Muscle of leg (tissue), 11 donors: Measurements from ENCODE around the gene EBF3. TPM values are rescaled to one million over a fixed set of nuclear protein-coding genes. Genes with fewer than 3 reads are reported as not detected.

Source experiments
- DNase-seq: peaks from one replicate; pipeline ENCODE4 v3.0.0; 2013
- H3K27ac ChIP-seq: one replicate; pipeline ENCODE4 v1.5.1; 2013; ENCODE audit warnings: mild to moderate bottlenecking, low read length, control low read depth
- H3K27me3 ChIP-seq: one replicate; pipeline ENCODE4 v1.6.1; 2013; ENCODE audit warnings: low read length; ENCODE audit not compliant: control insufficient read depth, insufficient read depth
- H3K36me3 ChIP-seq: one replicate; pipeline ENCODE4 v1.6.1; 2013; ENCODE audit warnings: low read length; ENCODE audit not compliant: control insufficient read depth, insufficient read depth
- H3K4me1 ChIP-seq: one replicate; pipeline ENCODE4 v1.6.1; 2013; ENCODE audit warnings: low read length; ENCODE audit not compliant: control insufficient read depth, insufficient read depth
- H3K4me3 ChIP-seq: one replicate; pipeline ENCODE4 v1.5.1; 2013; ENCODE audit warnings: low read length, control low read depth
- H3K9me3 ChIP-seq: replicated peaks from 2 replicates; pipeline ENCODE4 v1.6.1; 2013; ENCODE audit warnings: low read depth, low read length; ENCODE audit not compliant: control insufficient read depth
- WGBS: methylation state at CpG from one replicate; pipeline ENCODE4 v1.1.5; 2013; ENCODE audit warnings: missing lambda C conversion rate; ENCODE audit not compliant: insufficient coverage; 5-methylcytosine and 5-hydroxymethylcytosine counted together
- polyA plus RNA-seq, 8 donors: library from polyadenylated mRNA; unstranded; fragments of 120-200 nt; gene quantifications; one replicate each; pipeline versions ENCODE4 v1.2.1 to v1.2.3, GENCODE V29; 2013; ENCODE audit warnings: inconsistent platforms in 1 of 8, low replicate concordance in 1 of 8; ENCODE audit not compliant: insufficient read length in 8 of 8, insufficient read depth in 1 of 8
- total RNA-seq: library from RNA; stranded (reverse); fragments of 120-200 nt; gene quantifications from one replicate; pipeline ENCODE4 v1.2.4, GENCODE V29; 2013

Gene EBF3
- total and polyA plus RNA-seq, 9 donors: 33.6 to 102 (median 75.6) TPM

DNA sequence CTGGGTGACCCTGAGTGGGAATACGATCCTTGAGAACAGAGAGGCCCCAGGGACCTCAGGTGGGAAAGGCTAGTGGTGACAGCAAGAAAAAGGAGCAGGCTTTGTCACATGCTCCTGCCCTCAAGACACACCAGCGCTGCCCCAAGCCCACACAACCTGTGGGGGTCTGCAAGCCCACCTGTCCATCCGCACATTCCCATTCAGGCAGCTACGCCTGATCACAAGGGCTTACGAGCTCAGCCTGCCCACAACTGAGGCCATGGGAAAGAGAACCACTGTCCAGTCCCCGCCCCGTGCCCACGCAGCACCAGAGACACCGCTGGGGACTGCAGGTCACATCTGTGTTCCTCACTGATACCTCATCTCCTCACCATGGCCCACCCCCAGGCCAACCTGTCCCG is 26.7 kb downstream of the EBF3 start:
- WGBS: 75% methylated on average over 7 of the region's 10 CpGs
- no peak for DNase-seq
- Histone ChIP-seq H3K4me1 (peaks cover 82% of the 10 kb centered on the region), H3K36me3 (peaks cover 26% of the 10 kb centered on the region), H3K27ac (no peak overlapping the region), H3K4me3 (no peak overlapping the region), H3K27me3 (peaks cover 5% of the 10 kb centered on the region), H3K9me3 (no peaks in the 10 kb centered on the region)

DNA sequence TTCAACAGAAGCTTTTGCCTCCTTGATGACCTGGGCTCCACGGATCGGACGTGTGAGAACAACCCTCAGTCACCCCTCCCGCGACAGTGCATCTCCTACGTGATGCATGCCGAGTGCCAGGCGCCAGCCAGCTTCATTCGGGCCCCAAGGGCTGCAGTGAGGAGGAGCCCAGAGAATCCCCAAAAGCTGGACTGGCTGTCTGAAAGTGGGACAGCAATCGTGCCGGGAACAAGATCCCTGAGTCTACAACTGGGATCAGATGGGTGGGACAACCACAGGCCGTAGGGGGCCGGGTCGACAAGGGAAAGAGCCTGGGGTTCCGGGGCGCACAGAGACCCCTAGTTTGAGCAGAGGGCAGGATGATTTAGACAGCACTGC is 27.2 kb downstream of the EBF3 start:
- Histone ChIP-seq H3K4me3 (no peak overlapping the region), H3K27ac (no peak overlapping the region), H3K9me3 (no peaks in the 10 kb centered on the region), H3K4me1 (peaks cover 77% of the 10 kb centered on the region), H3K36me3 (peaks cover 24% of the 10 kb centered on the region), H3K27me3 (peaks cover 5% of the 10 kb centered on the region)
- WGBS: 70% methylated on average over 16 of the region's 16 CpGs
- no peak for DNase-seq

DNA sequence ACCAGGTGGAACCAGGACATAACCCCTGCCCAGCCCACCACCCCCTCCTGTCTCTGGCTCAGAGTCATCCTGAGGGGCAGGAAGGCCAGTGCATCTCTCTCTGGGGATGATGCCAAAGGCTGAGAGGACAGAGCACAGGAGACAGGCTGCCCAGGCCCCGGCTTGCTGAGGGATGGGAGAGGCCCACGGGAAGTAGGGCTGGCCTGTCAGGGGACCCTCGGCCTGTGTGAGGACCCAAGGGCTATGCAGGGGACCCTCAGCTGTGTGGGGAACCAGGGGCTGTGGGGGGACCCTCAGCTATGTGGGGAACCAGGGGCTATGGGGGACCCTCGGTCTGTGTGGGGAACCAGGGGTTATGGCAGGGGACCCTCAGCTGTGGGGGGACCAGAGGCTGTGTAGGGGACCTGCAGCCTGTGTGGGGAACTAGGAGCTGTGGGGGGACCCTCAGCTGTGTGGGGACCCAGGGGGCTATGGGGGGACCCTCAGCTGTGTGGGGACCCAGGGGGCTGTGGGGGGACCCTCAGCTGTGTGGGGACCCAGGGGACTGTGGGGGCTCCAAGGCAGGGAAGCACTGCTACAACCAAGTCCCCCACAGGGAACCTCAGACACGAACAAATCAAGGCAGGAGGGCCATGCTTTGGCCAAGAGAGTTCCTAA is 27.7 kb downstream of the EBF3 start:
- WGBS: 61% methylated on average over 5 of the region's 5 CpGs
- Histone ChIP-seq H3K27me3 (peaks cover 5% of the 10 kb centered on the region), H3K4me1 (peaks cover 72% of the 10 kb centered on the region), H3K9me3 (no peaks in the 10 kb centered on the region), H3K27ac (no peak overlapping the region), H3K4me3 (no peak overlapping the region), H3K36me3 (peaks cover 24% of the 10 kb centered on the region)
- DNase-seq: no peak

DNA sequence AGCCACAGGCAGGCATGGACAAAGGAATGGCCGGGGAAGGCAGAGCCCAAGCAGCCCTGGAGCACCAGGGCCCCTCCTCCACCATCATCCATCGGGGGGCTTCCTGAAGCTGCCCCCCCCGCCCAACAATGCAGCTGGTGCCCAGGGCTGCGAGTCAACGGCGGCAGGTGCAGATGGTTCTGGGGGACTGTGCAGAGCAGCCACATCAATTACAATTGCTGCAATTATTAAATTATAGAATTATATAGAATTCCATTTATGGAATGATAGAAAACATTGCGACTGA is 28.3 kb downstream of the EBF3 start:
- H3K4me3 ChIP-seq: no peak overlapping the region
- peaks cover 22% of the 10 kb centered on the region for H3K36me3 ChIP-seq
- H3K4me1 ChIP-seq: peaks cover 66% of the 10 kb centered on the region
- peaks cover 5% of the 10 kb centered on the region for H3K27me3 ChIP-seq
- no peak for DNase-seq
- WGBS: no CpG with 5 or more reads among the region's 7 CpGs
- no peak overlapping the region for H3K27ac ChIP-seq
- H3K9me3 ChIP-seq: no peaks in the 10 kb centered on the region

DNA sequence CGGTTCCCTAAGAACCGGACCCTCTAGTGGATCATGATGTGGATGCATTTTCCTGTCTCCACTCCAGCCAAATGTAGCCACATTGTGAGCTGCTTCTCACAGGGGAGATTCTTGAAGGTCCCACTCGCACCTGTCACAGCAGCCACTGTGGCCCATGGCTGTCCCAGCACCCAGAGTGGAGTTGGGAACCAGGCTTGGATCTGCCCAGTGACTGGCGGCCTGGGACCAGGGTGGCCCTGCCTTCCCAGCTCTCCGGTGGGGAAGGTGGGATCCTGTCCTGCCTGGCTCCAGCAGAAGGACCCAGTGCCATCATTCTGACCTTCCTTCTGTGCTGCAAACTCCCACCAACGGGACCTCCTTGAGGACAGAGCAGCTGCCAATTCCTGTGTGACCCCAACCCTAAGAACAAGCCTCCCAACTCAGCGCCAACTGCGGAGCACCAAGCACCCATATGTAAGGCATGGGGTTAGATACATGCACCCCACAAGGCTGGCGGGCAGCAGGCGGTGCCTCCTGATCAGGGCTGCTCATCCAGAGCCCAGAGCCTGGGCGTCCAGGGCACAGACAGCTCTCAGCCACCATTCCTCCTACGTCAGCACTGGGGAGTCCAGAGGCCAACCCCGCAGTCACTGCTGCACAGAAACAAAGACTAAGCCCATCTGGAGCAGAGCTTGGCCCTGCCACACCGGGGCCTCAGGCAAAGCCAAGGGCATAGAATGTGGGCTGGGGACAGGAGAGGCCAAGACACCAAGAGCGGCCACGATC is 28.8 kb downstream of the EBF3 start:
- H3K27ac ChIP-seq: no peak overlapping the region
- no peak for DNase-seq
- no peaks in the 10 kb centered on the region for H3K9me3 ChIP-seq
- H3K36me3 ChIP-seq: peaks cover 22% of the 10 kb centered on the region
- H3K4me3 ChIP-seq: no peak overlapping the region
- 91% methylated on average over 11 of the region's 16 CpGs for WGBS
- peaks cover 5% of the 10 kb centered on the region for H3K27me3 ChIP-seq
- H3K4me1 ChIP-seq: peaks cover 61% of the 10 kb centered on the region

DNA sequence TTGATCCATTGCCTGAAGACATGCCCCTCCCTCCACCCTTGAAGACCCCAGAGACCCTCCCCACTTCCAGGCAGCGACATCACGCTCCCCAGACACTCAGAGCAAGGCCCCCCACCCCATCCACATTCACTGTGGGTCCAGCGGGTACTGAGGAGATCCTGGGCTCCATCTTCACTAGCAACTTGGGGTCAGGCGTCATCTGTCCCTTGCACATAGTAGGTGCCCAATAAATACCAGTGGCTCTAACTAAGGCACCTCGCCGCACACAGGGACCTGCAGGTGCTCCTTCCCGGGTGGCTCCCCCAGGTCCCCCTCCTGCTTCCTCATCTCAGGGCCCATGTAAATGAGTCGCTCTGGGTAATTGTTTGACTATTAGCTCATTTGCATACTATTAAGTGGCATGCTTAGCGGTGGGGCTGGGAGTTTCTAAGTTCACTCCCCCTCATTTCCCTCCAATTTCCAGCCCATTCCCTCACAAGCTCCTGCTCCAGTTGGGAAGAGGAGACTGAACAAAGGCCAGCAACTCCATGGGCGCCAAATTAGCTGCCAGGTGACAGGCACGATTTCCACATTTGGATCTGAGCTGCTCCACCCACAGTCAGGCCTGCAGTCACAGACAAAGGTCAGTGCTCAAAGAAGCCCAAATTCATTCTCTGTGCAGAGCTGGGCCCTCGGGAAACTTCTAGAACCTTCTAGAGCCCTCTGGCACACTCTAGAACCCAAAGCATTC is 29.7 kb downstream of the EBF3 start:
- 83% methylated on average over 7 of the region's 12 CpGs for WGBS
- Histone ChIP-seq H3K27me3 (peaks cover 5% of the 10 kb centered on the region), H3K9me3 (no peaks in the 10 kb centered on the region), H3K4me1 (peaks cover 52% of the 10 kb centered on the region), H3K36me3 (peaks cover 24% of the 10 kb centered on the region), H3K27ac (no peak overlapping the region), H3K4me3 (no peak overlapping the region)
- no peak for DNase-seq

DNA sequence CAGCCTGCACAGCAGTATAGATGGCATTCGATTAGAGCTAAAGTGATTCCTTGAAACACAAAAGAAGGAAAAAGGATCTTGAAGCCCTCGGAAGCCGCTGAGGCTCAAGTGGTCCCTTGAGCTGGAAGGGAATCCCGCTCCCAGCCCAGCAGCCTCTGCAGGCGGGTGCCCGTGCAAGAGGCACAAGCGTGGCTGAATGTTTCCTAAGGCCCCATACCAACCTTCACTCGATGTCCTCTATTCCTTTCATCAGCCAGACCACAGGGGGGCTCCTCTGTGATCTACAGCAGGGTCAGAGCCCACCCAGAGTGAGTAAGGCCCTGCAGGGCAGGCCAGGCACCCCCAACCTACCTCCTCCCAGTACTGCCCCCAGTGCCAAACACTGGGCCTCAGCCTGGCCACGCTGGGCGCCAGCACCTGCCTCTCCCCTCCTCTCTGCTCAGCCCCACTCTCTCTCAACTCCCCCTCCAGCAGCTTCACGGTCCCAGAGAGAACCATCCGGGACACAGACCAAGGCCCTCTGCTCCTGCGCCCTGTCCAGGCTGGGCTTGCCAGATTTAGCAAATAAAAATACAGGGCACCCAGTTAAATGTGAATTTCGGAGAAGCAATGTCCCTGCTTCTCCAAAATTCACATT is 30.5 kb downstream of the EBF3 start:
- DNase-seq: no peak
- H3K36me3 ChIP-seq: peaks cover 24% of the 10 kb centered on the region
- WGBS: 53% methylated on average over 12 of the region's 14 CpGs
- H3K9me3 ChIP-seq: no peaks in the 10 kb centered on the region
- H3K4me3 ChIP-seq: no peak overlapping the region
- H3K4me1 ChIP-seq: peaks cover 44% of the 10 kb centered on the region
- H3K27me3 ChIP-seq: peaks cover 5% of the 10 kb centered on the region
- H3K27ac ChIP-seq: peak overlapping the region; percentile 13

DNA sequence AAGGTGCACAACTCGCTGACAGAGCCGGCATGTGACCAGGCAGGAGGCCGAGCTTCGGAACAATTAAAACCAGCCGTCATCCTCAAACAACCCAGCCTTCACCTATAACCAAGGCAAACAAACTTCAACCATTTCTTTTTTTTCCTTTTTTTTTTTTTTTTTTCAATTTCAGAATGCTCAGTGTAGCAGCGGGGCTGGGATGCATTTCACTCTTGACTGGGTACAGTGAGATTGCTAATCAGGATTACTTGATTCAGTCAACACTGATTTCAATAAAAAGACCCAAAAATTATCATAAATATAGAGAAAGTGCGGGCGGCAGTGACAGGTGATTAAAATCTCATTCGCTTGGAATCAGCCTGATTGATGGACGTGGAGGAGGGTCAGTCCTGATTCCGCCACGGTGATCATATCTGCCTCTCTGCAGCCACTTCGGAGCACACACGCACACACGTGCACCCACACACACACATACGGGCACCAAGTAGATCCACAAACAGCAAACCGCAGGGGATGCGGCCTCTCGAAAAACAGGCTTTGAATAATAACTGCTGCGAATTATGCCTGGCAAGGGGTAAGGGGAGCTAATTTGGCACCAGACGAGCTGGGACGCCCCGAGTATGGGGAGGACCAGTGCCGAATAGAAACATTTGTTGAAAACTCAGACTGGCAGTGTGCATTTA is 31.2 kb downstream of the EBF3 start:
- H3K9me3 ChIP-seq: no peaks in the 10 kb centered on the region
- 68% methylated on average over 12 of the region's 24 CpGs for WGBS
- no peak overlapping the region for H3K27ac ChIP-seq
- peaks cover 18% of the 10 kb centered on the region for H3K36me3 ChIP-seq
- peaks cover 38% of the 10 kb centered on the region for H3K4me1 ChIP-seq
- H3K4me3 ChIP-seq: no peak overlapping the region
- H3K27me3 ChIP-seq: peaks cover 5% of the 10 kb centered on the region
- DNase-seq: no peak

DNA sequence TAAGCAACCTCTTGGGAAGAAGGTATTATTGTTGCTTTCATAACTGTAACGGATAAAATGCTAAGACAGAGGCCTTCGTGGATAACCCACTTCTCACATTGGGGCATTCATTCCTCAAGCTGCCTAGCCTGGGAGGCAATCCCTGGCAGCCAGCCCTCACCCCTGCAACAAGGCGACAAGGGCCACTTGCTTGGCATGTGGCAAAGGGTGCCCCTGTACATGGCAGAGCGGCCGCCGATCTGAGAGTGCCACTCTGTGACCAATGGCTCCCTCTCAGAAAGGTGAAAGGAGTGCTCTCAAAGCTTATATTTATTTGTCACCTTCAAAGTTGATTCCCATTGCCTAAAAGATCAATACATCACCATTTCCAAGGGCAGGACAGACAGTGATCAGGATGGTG is 31.9 kb downstream of the EBF3 start:
- DNase-seq: no peak
- Histone ChIP-seq H3K9me3 (no peaks in the 10 kb centered on the region), H3K27me3 (no peaks in the 10 kb centered on the region), H3K36me3 (peaks cover 16% of the 10 kb centered on the region), H3K27ac (no peak overlapping the region), H3K4me1 (peaks cover 32% of the 10 kb centered on the region), H3K4me3 (no peak overlapping the region)
- WGBS: 42% methylated on average over 3 of the region's 6 CpGs
